Measurements from ENCODE around the gene LRRIQ1. TPM values are rescaled to one million over a fixed set of nuclear protein-coding genes. Genes with fewer than 3 reads are reported as not detected.

LRRIQ1 gene
- total and polyA plus RNA-seq, 2 donors (not counting 1 experiment from before 2014, with no cell fraction given) = not detected

DNA sequence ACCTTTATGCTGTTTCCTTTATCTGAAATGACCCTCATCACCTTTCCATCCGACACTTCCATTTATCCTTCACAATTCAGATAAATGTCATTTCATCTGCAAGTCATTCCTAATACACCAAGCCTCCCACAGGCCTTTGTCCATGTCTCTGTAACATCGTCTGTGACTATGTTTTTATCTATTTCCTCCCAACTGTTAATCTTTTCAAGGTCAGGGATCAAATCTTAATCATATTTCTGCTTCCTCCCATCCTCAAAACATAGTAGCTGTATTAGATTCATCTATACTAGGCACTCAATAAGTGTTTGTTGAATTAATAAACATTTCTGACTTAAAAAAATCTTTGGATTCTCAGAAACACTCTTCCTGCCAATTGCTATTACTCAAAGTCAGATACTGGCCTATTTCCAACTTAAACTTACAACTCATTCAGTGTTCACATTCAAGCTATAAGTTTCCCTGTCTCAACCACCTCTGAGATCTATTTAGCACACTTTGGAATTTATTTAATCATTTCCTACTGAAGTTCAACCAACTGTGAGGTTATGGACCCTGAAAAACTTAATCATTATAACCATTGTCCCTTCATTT is 143.6 kb downstream of the LRRIQ1 start:
- Histone ChIP-seq H3K36me3 (replicated peaks in 1 of 2; ENCODE audit: control extremely low read depth in 1 of 2, control insufficient read depth in 1 of 2, extremely low read depth in 1 of 2, insufficient read depth in 2 of 2, low read length in 1 of 2) (no peaks in the 10 kb centered on the region), H3K4me2 (replicated peaks; ENCODE audit: low read depth, low read length, poor library complexity, severe bottlenecking) (no peak overlapping the region), H3K79me2 (ENCODE audit: control insufficient read depth, insufficient read depth, low read length) (no peaks in the 10 kb centered on the region), H3K9ac (ENCODE audit: low read length) (no peak overlapping the region), H3K27me3 (replicated peaks in 1 of 4; ENCODE audit: control extremely low read depth in 1 of 4, control insufficient read depth in 3 of 4, insufficient read depth in 4 of 4, low read length in 3 of 4) (no peaks in the 10 kb centered on the region), H3K4me3 (ENCODE audit: control extremely low read depth in 1 of 5, extremely low read depth in 1 of 5, insufficient read depth in 1 of 5, low read depth in 2 of 5, low read length in 4 of 5) (no peak overlapping the region), H3K4me1 (ENCODE audit: control insufficient read depth in 2 of 2, insufficient read depth in 2 of 2, low read length in 2 of 2) (no peaks in the 10 kb centered on the region), H2AFZ (ENCODE audit: insufficient read depth, low read depth, low read length, poor library complexity, severe bottlenecking) (no peak overlapping the region), H3K27ac (ENCODE audit: low read length in 2 of 2) (no peak overlapping the region), H4K20me1 (ENCODE audit: control insufficient read depth, insufficient read depth, low read length, poor library complexity, severe bottlenecking) (no peaks in the 10 kb centered on the region), H3K9me3 (ENCODE audit: control extremely low read depth in 1 of 3, control insufficient read depth in 2 of 3, insufficient read depth in 1 of 3, low read length in 2 of 3) (no peaks in the 10 kb centered on the region)
- Mint-ChIP-seq H3K4me3 (no peak overlapping the region), H3K27ac (no peak overlapping the region), H3K9me3 (ENCODE audit: insufficient read depth) (no peaks in the 10 kb centered on the region), H3K4me1 (no peaks in the 10 kb centered on the region), H3K27me3 (no peaks in the 10 kb centered on the region)
- DNase-seq (no peak), ATAC-seq (ENCODE audit: low read depth) (no peak)
- intact Hi-C loops (cut with micrococcal nuclease) = no loop called here
- TF ChIP-seq, protein P1, sequence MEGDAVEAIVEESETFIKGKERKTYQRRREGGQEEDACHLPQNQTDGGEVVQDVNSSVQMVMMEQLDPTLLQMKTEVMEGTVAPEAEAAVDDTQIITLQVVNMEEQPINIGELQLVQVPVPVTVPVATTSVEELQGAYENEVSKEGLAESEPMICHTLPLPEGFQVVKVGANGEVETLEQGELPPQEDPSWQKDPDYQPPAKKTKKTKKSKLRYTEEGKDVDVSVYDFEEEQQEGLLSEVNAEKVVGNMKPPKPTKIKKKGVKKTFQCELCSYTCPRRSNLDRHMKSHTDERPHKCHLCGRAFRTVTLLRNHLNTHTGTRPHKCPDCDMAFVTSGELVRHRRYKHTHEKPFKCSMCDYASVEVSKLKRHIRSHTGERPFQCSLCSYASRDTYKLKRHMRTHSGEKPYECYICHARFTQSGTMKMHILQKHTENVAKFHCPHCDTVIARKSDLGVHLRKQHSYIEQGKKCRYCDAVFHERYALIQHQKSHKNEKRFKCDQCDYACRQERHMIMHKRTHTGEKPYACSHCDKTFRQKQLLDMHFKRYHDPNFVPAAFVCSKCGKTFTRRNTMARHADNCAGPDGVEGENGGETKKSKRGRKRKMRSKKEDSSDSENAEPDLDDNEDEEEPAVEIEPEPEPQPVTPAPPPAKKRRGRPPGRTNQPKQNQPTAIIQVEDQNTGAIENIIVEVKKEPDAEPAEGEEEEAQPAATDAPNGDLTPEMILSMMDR (IDR thresholded peaks at IDR 0.05) = no peak
- TF ChIP-seq EZH2 (IDR thresholded peaks at IDR 0.05; ENCODE audit: borderline replicate concordance, insufficient read depth, low read depth, low read length, poor library complexity, severe bottlenecking) = no peak
- CTCF ChIA-PET = no interaction called here
- POLR2A ChIA-PET = no interaction called here
- WGBS (ENCODE audit: insufficient coverage) = 81% methylated on average over 2 of the region's 2 CpGs

DNA sequence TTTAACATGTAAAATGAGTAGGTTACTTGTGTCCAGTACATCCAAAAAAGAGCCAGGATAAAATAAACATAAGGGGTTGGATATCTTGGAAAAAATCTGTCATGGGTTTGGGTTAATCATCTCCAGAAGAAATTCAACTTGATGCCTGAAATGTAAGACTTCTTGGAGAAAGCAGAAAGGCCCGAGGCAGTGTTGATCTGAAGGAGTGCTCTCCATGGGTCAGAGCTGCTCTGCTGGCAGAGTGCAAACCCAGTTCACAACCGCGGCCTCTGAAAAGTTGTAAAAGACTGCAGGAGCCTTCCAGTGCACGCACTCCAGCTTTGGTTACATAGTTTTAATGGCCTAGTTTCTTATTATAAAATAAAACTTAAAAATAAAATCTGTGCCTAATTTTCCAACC is 146.5 kb downstream of the LRRIQ1 start:
- Histone ChIP-seq H3K9ac (ENCODE audit: low read length) (no peak overlapping the region), H4K20me1 (ENCODE audit: control insufficient read depth, insufficient read depth, low read length, poor library complexity, severe bottlenecking) (no peaks in the 10 kb centered on the region), H3K27me3 (replicated peaks in 1 of 4; ENCODE audit: control extremely low read depth in 1 of 4, control insufficient read depth in 3 of 4, insufficient read depth in 4 of 4, low read length in 3 of 4) (no peaks in the 10 kb centered on the region), H3K79me2 (ENCODE audit: control insufficient read depth, insufficient read depth, low read length) (no peaks in the 10 kb centered on the region), H3K4me2 (replicated peaks; ENCODE audit: low read depth, low read length, poor library complexity, severe bottlenecking) (no peak overlapping the region), H3K9me3 (ENCODE audit: control extremely low read depth in 1 of 3, control insufficient read depth in 2 of 3, insufficient read depth in 1 of 3, low read length in 2 of 3) (no peaks in the 10 kb centered on the region), H2AFZ (ENCODE audit: insufficient read depth, low read depth, low read length, poor library complexity, severe bottlenecking) (no peak overlapping the region), H3K4me3 (ENCODE audit: control extremely low read depth in 1 of 5, extremely low read depth in 1 of 5, insufficient read depth in 1 of 5, low read depth in 2 of 5, low read length in 4 of 5) (no peak overlapping the region), H3K4me1 (ENCODE audit: control insufficient read depth in 2 of 2, insufficient read depth in 2 of 2, low read length in 2 of 2) (no peaks in the 10 kb centered on the region), H3K27ac (ENCODE audit: low read length in 2 of 2) (no peak overlapping the region), H3K36me3 (replicated peaks in 1 of 2; ENCODE audit: control extremely low read depth in 1 of 2, control insufficient read depth in 1 of 2, extremely low read depth in 1 of 2, insufficient read depth in 2 of 2, low read length in 1 of 2) (no peaks in the 10 kb centered on the region)
- H3K4me1 Mint-ChIP-seq = no peaks in the 10 kb centered on the region
- no peaks in the 10 kb centered on the region for H3K27me3 Mint-ChIP-seq
- POLR2A ChIA-PET = no interaction called here
- DNase-seq = no peak
- intact Hi-C loops (cut with micrococcal nuclease) = no loop called here
- CTCF ChIA-PET = no interaction called here
- H3K27ac Mint-ChIP-seq = no peak overlapping the region
- TF ChIP-seq, protein P1 (IDR thresholded peaks at IDR 0.05) = no peak
- TF ChIP-seq EZH2 (IDR thresholded peaks at IDR 0.05; ENCODE audit: borderline replicate concordance, insufficient read depth, low read depth, low read length, poor library complexity, severe bottlenecking) = no peak
- no peak for ATAC-seq (ENCODE audit: low read depth)
- no peak overlapping the region for H3K4me3 Mint-ChIP-seq
- WGBS (ENCODE audit: insufficient coverage) = 55% methylated on average over 1 of the region's 4 CpGs
- no peaks in the 10 kb centered on the region for H3K9me3 Mint-ChIP-seq (ENCODE audit: insufficient read depth)
